Brain microvascular endothelial cell (primary cell): ENCODE measurements around the gene LYZ.

Source experiments
- DNase-seq: peaks from one replicate; pipeline ENCODE4 v3.0.0-alpha.2; 2020
- H3K27ac ChIP-seq: fragments of 250-450 bp; sonication (Bioruptor Pico); 2 replicates; pipeline ENCODE4 v1.5.1; 2020; ENCODE audit warnings: mild to moderate bottlenecking, moderate library complexity
- H3K27me3 ChIP-seq: fragments of 250-450 bp; sonication (Bioruptor Pico); replicated peaks from 2 replicates; pipeline ENCODE4 v1.5.1; 2020; ENCODE audit warnings: mild to moderate bottlenecking
- H3K36me3 ChIP-seq: fragments of 250-450 bp; sonication (Bioruptor Pico); replicated peaks from 2 replicates; pipeline ENCODE4 v1.5.1; 2020; ENCODE audit warnings: mild to moderate bottlenecking
- H3K4me3 ChIP-seq: 2 replicates; pipeline ENCODE4 v1.5.1; 2011; ENCODE audit warnings: low read depth, mild to moderate bottlenecking, control low read depth, low read length, moderate library complexity
- CTCF ChIP-seq: IDR thresholded peaks from 2 replicates; pipeline ENCODE4 v1.5.1; 2011; ENCODE audit warnings: low read depth, mild to moderate bottlenecking, moderate library complexity, low read length, control low read depth, inconsistent platforms; ENCODE audit errors: missing control alignments
- in situ Hi-C: cut with HindIII; loops from 2 replicates; pipeline ENCODE4 v1.10.0; 2017; ENCODE audit warnings: low sequenced_read_pairs, low pct_ligation_motif_present

The LYZ gene

GRCh38 chr12:69337311-69338090 is 10.7 kb upstream of the LYZ start:
- Histone ChIP-seq H3K27ac (no peak overlapping the region), H3K27me3 (peaks cover 7% of the 10 kb centered on the region), H3K4me3 (no peak overlapping the region), H3K36me3 (no peaks in the 10 kb centered on the region)
- in situ Hi-C loops = no loop called here
- no peak for TF ChIP-seq CTCF
- no peak for DNase-seq

- H3K36me3 ChIP-seq = no peaks in the 10 kb centered on the region
- peaks cover 8% of the 10 kb centered on the region for H3K27me3 ChIP-seq
- H3K27ac ChIP-seq = no peak overlapping the region
- TF ChIP-seq CTCF = no peak
- DNase-seq = no peak
- in situ Hi-C loops = no loop called here
- no peak overlapping the region for H3K4me3 ChIP-seq
Measured at GRCh38 chr12:69338120-69338859, 9.9 kb upstream of the LYZ start.

DNA sequence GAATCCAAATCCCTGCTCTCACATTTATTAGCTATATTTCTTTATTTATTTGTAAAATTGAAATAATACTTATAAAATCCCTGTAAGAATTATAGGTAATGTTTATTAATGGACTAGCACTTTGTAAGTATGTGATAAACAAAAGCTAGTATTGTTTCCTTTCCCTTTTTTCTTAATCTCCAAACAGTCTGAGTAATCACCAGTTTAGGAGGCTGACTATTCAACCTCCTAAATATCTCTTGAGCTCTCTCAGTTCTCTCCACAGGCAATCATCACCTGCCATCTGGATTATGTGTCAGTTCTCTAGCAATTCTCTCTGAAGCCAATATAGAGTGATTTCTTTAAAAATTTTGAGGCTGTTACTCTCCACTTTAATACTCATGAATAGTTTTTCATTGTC is 9.2 kb upstream of the LYZ start:
- Histone ChIP-seq H3K4me3 (no peak overlapping the region), H3K27ac (no peak overlapping the region), H3K36me3 (no peaks in the 10 kb centered on the region), H3K27me3 (peaks cover 8% of the 10 kb centered on the region)
- in situ Hi-C loops = no loop called here
- TF ChIP-seq CTCF = no peak
- DNase-seq = no peak

- no peak for DNase-seq
- peaks cover 2% of the 10 kb centered on the region for H3K27me3 ChIP-seq
- H3K36me3 ChIP-seq = no peaks in the 10 kb centered on the region
- H3K27ac ChIP-seq = no peak overlapping the region
- no peak for TF ChIP-seq CTCF
- in situ Hi-C loops = no loop called here
- no peak overlapping the region for H3K4me3 ChIP-seq
Measured at GRCh38 chr12:69339999-69340398, 8.2 kb upstream of the LYZ start.

GRCh38 chr12:69341328-69341727 is 6.9 kb upstream of the LYZ start:
- in situ Hi-C loops = no loop called here
- H3K36me3 ChIP-seq = no peaks in the 10 kb centered on the region
- TF ChIP-seq CTCF = no peak
- H3K27me3 ChIP-seq = peaks cover 2% of the 10 kb centered on the region
- no peak overlapping the region for H3K4me3 ChIP-seq
- no peak for DNase-seq
- H3K27ac ChIP-seq = no peak overlapping the region
